Memory B cell (primary cell): ENCODE data around the gene SLC25A2.
"Not testable (repeated sequence)": the region's sequence is repeated elsewhere in the genome, so short reads cannot be mapped to it uniquely, and the experiment has no call there.

Experiments
- ATAC-seq: fragments of 150-1000 bp; cut with Tn5 transposase; 2 replicates; pipeline ENCODE4 v1.10.0; 2021; ENCODE audit warnings: low read depth, mild to moderate bottlenecking, moderate library complexity
- DNase-seq, 2 donors: peaks; one replicate each; pipeline ENCODE4 v3.0.0; 2022; ENCODE audit warnings: low spot score in 2 of 2
- H3K27ac Mint-ChIP-seq: one replicate; pipeline ENCODE4 v1.8.0; 2022; ENCODE audit warnings: mild to moderate bottlenecking, moderate library complexity, mixed read lengths
- H3K27me3 Mint-ChIP-seq: one replicate; pipeline ENCODE4 v1.8.0; 2022; ENCODE audit warnings: mixed read lengths
- H3K36me3 Mint-ChIP-seq: one replicate; pipeline ENCODE4 v1.8.0; 2022; ENCODE audit warnings: mild to moderate bottlenecking, mixed read lengths
- H3K4me1 Mint-ChIP-seq: one replicate; pipeline ENCODE4 v1.8.0; 2022; ENCODE audit warnings: mixed read lengths
- H3K4me3 Mint-ChIP-seq: one replicate; pipeline ENCODE4 v1.8.0; 2022; ENCODE audit warnings: mild to moderate bottlenecking, moderate library complexity, mixed read lengths
- H3K9me3 Mint-ChIP-seq: one replicate; pipeline ENCODE4 v1.8.0; 2022; ENCODE audit warnings: mixed read lengths

Gene SLC25A2

GRCh38 chr5:141326088-141326854 lies 22.4 kb upstream of the SLC25A2 start:
- H3K9me3 Mint-ChIP-seq: peaks cover 4% of the 10 kb centered on the region
- H3K4me3 Mint-ChIP-seq: peak overlapping the region; percentile 93
- DNase-seq: peak; percentile 32 to 44
- peak; percentile 88 for ATAC-seq
- H3K27ac Mint-ChIP-seq: peak overlapping the region; percentile 81
- H3K4me1 Mint-ChIP-seq: peaks cover 4% of the 10 kb centered on the region
- peaks cover 8% of the 10 kb centered on the region for H3K27me3 Mint-ChIP-seq
- H3K36me3 Mint-ChIP-seq: peaks cover 3% of the 10 kb centered on the region

GRCh38 chr5:141322261-141322660 lies 18.4 kb upstream of the SLC25A2 start:
- peaks cover 11% of the 10 kb centered on the region for H3K9me3 Mint-ChIP-seq
- H3K36me3 Mint-ChIP-seq: peaks cover 22% of the 10 kb centered on the region
- peaks cover 2% of the 10 kb centered on the region for H3K27me3 Mint-ChIP-seq
- DNase-seq (no peak), ATAC-seq (no peak)
- no peak overlapping the region for H3K4me3 Mint-ChIP-seq
- H3K4me1 Mint-ChIP-seq: peaks cover 14% of the 10 kb centered on the region
- no peak overlapping the region for H3K27ac Mint-ChIP-seq

- peaks cover 14% of the 10 kb centered on the region for H3K9me3 Mint-ChIP-seq
- H3K36me3 Mint-ChIP-seq: peaks cover 25% of the 10 kb centered on the region
- ATAC-seq: peak; percentile 88
Measured at GRCh38 chr5:141320225-141321169, 16.6 kb upstream of the SLC25A2 start, which contains the start of gene TAF7. Gene TAF7 (minus strand): TSS chr5:141320784. CDS start chr5:141320044, 740 bp downstream.

GRCh38 chr5:141319699-141320098 lies 15.8 kb upstream of the SLC25A2 start:
- Mint-ChIP-seq H3K27ac (peak overlapping the region; percentile 100), H3K9me3 (peaks cover 20% of the 10 kb centered on the region)

More at GRCh38 chr5:141320225-141321169, 16.6 kb upstream of the SLC25A2 start, which contains the start of gene TAF7:
- DNase-seq: peak; percentile 92 to 94
- H3K27ac Mint-ChIP-seq: peak within 1 kb of the TSS; percentile 100
- peaks cover 12% of the 10 kb centered on the region for H3K4me1 Mint-ChIP-seq
- peak within 1 kb of the TSS; percentile 98 for H3K4me3 Mint-ChIP-seq
- H3K27me3 Mint-ChIP-seq: peaks cover 2% of the 10 kb centered on the region

GRCh38 chr5:141319202-141319601 lies 15.4 kb upstream of the SLC25A2 start:
- no peak for DNase-seq
- no peak for ATAC-seq
- H3K27ac Mint-ChIP-seq: peak overlapping the region; percentile 100
- H3K9me3 Mint-ChIP-seq: peaks cover 21% of the 10 kb centered on the region
- peaks cover 13% of the 10 kb centered on the region for H3K4me1 Mint-ChIP-seq
- H3K4me3 Mint-ChIP-seq: peak overlapping the region; percentile 27
- peaks cover 35% of the 10 kb centered on the region for H3K36me3 Mint-ChIP-seq
- no peaks in the 10 kb centered on the region for H3K27me3 Mint-ChIP-seq

More at GRCh38 chr5:141319699-141320098, 15.8 kb upstream of the SLC25A2 start:
- peaks cover 1% of the 10 kb centered on the region for H3K27me3 Mint-ChIP-seq
- peak overlapping the region; percentile 98 for H3K4me3 Mint-ChIP-seq
- DNase-seq (no peak), ATAC-seq (no peak)
- peaks cover 33% of the 10 kb centered on the region for H3K36me3 Mint-ChIP-seq
- peaks cover 13% of the 10 kb centered on the region for H3K4me1 Mint-ChIP-seq

GRCh38 chr5:141316963-141317362 lies 13.1 kb upstream of the SLC25A2 start:
- Mint-ChIP-seq H3K36me3 (peaks cover 51% of the 10 kb centered on the region), H3K9me3 (peaks cover 21% of the 10 kb centered on the region), H3K4me1 (peaks cover 13% of the 10 kb centered on the region)
- ATAC-seq, H3K27ac Mint-ChIP-seq, H3K27me3 Mint-ChIP-seq, DNase-seq, H3K4me3 Mint-ChIP-seq: not testable (repeated sequence)

- Mint-ChIP-seq H3K4me1 (peaks cover 6% of the 10 kb centered on the region), H3K4me3 (no peak overlapping the region), H3K27me3 (no peaks in the 10 kb centered on the region), H3K27ac (no peak overlapping the region), H3K36me3 (peaks cover 50% of the 10 kb centered on the region), H3K9me3 (peaks cover 24% of the 10 kb centered on the region)
- ATAC-seq (no peak), DNase-seq (no peak)
Measured at GRCh38 chr5:141313711-141314110, 9.9 kb upstream of the SLC25A2 start.

- Mint-ChIP-seq H3K4me3 (no peak overlapping the region), H3K36me3 (peaks cover 47% of the 10 kb centered on the region), H3K27ac (no peak overlapping the region), H3K4me1 (no peaks in the 10 kb centered on the region), H3K27me3 (no peaks in the 10 kb centered on the region), H3K9me3 (peaks cover 17% of the 10 kb centered on the region)
- DNase-seq: no peak
- ATAC-seq: no peak
Measured at GRCh38 chr5:141306630-141307029, 2.8 kb upstream of the SLC25A2 start.

GRCh38 chr5:141298376-141298775 lies 5.5 kb downstream of the SLC25A2 start:
- DNase-seq: no peak
- H3K27ac Mint-ChIP-seq: no peak overlapping the region
- no peaks in the 10 kb centered on the region for H3K27me3 Mint-ChIP-seq
- H3K4me1 Mint-ChIP-seq: peaks cover 7% of the 10 kb centered on the region
- H3K36me3 Mint-ChIP-seq: peaks cover 43% of the 10 kb centered on the region
- ATAC-seq: no peak
- peaks cover 20% of the 10 kb centered on the region for H3K9me3 Mint-ChIP-seq
- H3K4me3 Mint-ChIP-seq: no peak overlapping the region

- H3K4me1 Mint-ChIP-seq: no peaks in the 10 kb centered on the region
- H3K4me3 Mint-ChIP-seq: no peak overlapping the region
- no peak overlapping the region for H3K27ac Mint-ChIP-seq
- H3K27me3 Mint-ChIP-seq: no peaks in the 10 kb centered on the region
- peaks cover 46% of the 10 kb centered on the region for H3K36me3 Mint-ChIP-seq
- H3K9me3 Mint-ChIP-seq: peaks cover 33% of the 10 kb centered on the region
- no peak for DNase-seq
- no peak for ATAC-seq
Measured at GRCh38 chr5:141272906-141273305, 30.9 kb downstream of the SLC25A2 start.

- no peak overlapping the region for H3K27ac Mint-ChIP-seq
- H3K4me3 Mint-ChIP-seq: no peak overlapping the region
- ATAC-seq (no peak), DNase-seq (no peak)
- no peaks in the 10 kb centered on the region for H3K27me3 Mint-ChIP-seq
- peaks cover 50% of the 10 kb centered on the region for H3K36me3 Mint-ChIP-seq
- H3K4me1 Mint-ChIP-seq: no peaks in the 10 kb centered on the region
- peaks cover 30% of the 10 kb centered on the region for H3K9me3 Mint-ChIP-seq
Measured at GRCh38 chr5:141269195-141269594, 34.7 kb downstream of the SLC25A2 start.

GRCh38 chr5:141261238-141261546 lies 42.7 kb downstream of the SLC25A2 start:
- H3K4me3 Mint-ChIP-seq: no peak overlapping the region
- DNase-seq (no peak), ATAC-seq (no peak)
- no peaks in the 10 kb centered on the region for H3K27me3 Mint-ChIP-seq
- no peaks in the 10 kb centered on the region for H3K4me1 Mint-ChIP-seq
- H3K9me3 Mint-ChIP-seq: peaks cover 20% of the 10 kb centered on the region
- H3K36me3 Mint-ChIP-seq: peaks cover 29% of the 10 kb centered on the region
- no peak overlapping the region for H3K27ac Mint-ChIP-seq

- Mint-ChIP-seq H3K27ac (no peak overlapping the region), H3K27me3 (no peaks in the 10 kb centered on the region), H3K4me1 (no peaks in the 10 kb centered on the region), H3K36me3 (peaks cover 26% of the 10 kb centered on the region), H3K9me3 (peaks cover 17% of the 10 kb centered on the region), H3K4me3 (no peak overlapping the region)
- ATAC-seq (no peak), DNase-seq (no peak)
Measured at GRCh38 chr5:141260458-141261237, 43.2 kb downstream of the SLC25A2 start.
